Testis (tissue), 3 donors: ENCODE data around the gene TTYH2. TPM values are rescaled to one million over a fixed set of nuclear protein-coding genes. Genes with fewer than 3 reads are reported as not detected.

ENCODE experiments used
- DNase-seq: peaks from one replicate; pipeline ENCODE4 v3.0.0-alpha.2; 2019
- H3K27ac ChIP-seq, 2 donors: fragments of 200-600 bp; sonication (generic); one replicate each; pipeline ENCODE4 v1.5.1; 2019
- H3K27me3 ChIP-seq: fragments of 200-600 bp; sonication (generic); one replicate; pipeline ENCODE4 v1.5.1; 2019
- H3K36me3 ChIP-seq: fragments of 200-600 bp; sonication (generic); one replicate; pipeline ENCODE4 v1.5.1; 2017; ENCODE audit warnings: low read depth; ENCODE audit errors: missing control alignments
- H3K4me1 ChIP-seq: fragments of 200-600 bp; sonication (generic); one replicate; pipeline ENCODE4 v1.5.1; 2019
- H3K4me3 ChIP-seq, 2 donors: fragments of 200-600 bp; sonication (generic); one replicate each; pipeline ENCODE4 v1.5.1; 2017 to 2019
- H3K9me3 ChIP-seq: fragments of 200-600 bp; sonication (generic); one replicate; pipeline ENCODE4 v1.5.1; 2017
- POLR2A ChIP-seq: fragments of 450-650 bp; IDR thresholded peaks from one replicate; pipeline ENCODE4 v1.6.1; 2017; ENCODE audit warnings: antibody characterized with exemption, mild to moderate bottlenecking, moderate library complexity
- WGBS, 2 donors: methylation state at CpG; one replicate each; pipeline ENCODE4 v1.1.5; 2018; 5-methylcytosine and 5-hydroxymethylcytosine counted together
- intact Hi-C: fragments of 100-400 bp; cut with DNase I; formaldehyde crosslinking; loops from one replicate; pipeline ENCODE4 v1.15.1; 2023; ENCODE audit warnings: low total_unique reads
- polyA plus RNA-seq: library from polyadenylated mRNA; stranded (reverse); fragments of 350-450 nt; fragmentation: Illumina TruSeq; extraction: RNeasy Lipid Tissue Mini Kit (QIAGEN cat#74804); gene quantifications from one replicate; pipeline ENCODE4 v1.2.3, GENCODE V29; 2014; ENCODE audit warnings: low read depth, low replicate concordance; ENCODE audit not compliant: insufficient read depth
- total RNA-seq, 2 donors: library from RNA; depleted of rRNA; stranded (reverse); fragments of >200 nt; gene quantifications; one replicate each; pipeline ENCODE4 v1.2.3, GENCODE V29; 2016
- TF ChIP-seq, protein P1 (sequence below), 3 experiments: fragments of 450-650 bp in 2 of 3; fragments of 200-600 bp in 1 of 3; sonication (generic) in 1 of 3; IDR thresholded peaks; one replicate each; pipeline ENCODE4 v1.5.1; 2016 to 2019; ENCODE audit warnings: antibody characterized with exemption in 3 of 3, mild to moderate bottlenecking in 2 of 3, moderate library complexity in 1 of 3

Gene TTYH2
- total and polyA plus RNA-seq, 3 donors from 2014 or later, result 52.7 to 73.5 (median 69.7) TPM

GRCh38 chr17:74251051-74251450, 37.7 kb downstream of the TTYH2 start:
- H3K4me3 ChIP-seq, result no peak overlapping the region
- no peaks in the 10 kb centered on the region for H3K27me3 ChIP-seq
- DNase-seq, result no peak
- H3K9me3 ChIP-seq, result no peaks in the 10 kb centered on the region
- H3K36me3 ChIP-seq, result no peaks in the 10 kb centered on the region
- intact Hi-C loops, result no loop called here
- no peaks in the 10 kb centered on the region for H3K4me1 ChIP-seq
- TF ChIP-seq POLR2A, result no peak
- TF ChIP-seq, protein P1, sequence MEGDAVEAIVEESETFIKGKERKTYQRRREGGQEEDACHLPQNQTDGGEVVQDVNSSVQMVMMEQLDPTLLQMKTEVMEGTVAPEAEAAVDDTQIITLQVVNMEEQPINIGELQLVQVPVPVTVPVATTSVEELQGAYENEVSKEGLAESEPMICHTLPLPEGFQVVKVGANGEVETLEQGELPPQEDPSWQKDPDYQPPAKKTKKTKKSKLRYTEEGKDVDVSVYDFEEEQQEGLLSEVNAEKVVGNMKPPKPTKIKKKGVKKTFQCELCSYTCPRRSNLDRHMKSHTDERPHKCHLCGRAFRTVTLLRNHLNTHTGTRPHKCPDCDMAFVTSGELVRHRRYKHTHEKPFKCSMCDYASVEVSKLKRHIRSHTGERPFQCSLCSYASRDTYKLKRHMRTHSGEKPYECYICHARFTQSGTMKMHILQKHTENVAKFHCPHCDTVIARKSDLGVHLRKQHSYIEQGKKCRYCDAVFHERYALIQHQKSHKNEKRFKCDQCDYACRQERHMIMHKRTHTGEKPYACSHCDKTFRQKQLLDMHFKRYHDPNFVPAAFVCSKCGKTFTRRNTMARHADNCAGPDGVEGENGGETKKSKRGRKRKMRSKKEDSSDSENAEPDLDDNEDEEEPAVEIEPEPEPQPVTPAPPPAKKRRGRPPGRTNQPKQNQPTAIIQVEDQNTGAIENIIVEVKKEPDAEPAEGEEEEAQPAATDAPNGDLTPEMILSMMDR (IDR thresholded peaks at IDR 0.05), result no peak
- H3K27ac ChIP-seq, result no peak overlapping the region
- 87 to 90% methylated on average over 8 of the region's 8 CpGs for WGBS, 2 donors

DNA sequence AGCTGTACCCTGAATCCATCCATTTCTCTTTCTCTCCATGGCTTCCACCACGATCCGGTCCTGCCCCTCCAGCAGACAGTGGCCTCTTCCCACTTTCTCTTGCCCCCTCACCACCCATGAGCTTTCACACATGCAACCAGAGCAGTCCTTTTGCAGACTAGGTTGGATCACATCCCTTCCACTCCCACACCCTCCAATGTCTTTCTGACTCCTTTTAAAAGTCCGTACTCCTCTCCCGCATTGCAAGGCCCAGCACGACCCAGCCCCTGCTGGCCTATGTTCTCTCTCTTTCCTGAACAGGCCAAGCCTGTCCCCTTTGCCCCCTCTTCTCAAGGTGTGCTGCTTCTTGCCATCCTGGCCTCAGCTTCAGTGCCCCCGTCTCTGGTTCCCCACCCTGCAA, 38.2 kb downstream of the TTYH2 start:
- WGBS, 2 donors, result 75 to 86% methylated on average over 6 of the region's 6 CpGs
- H3K27me3 ChIP-seq, result no peaks in the 10 kb centered on the region
- H3K36me3 ChIP-seq, result no peaks in the 10 kb centered on the region

GRCh38 chr17:74252211-74252610, 38.8 kb downstream of the TTYH2 start:
- Histone ChIP-seq H3K27me3 (no peaks in the 10 kb centered on the region), H3K27ac (no peak overlapping the region), H3K9me3 (no peaks in the 10 kb centered on the region), H3K36me3 (no peaks in the 10 kb centered on the region), H3K4me1 (no peaks in the 10 kb centered on the region), H3K4me3 (no peak overlapping the region)
- no peak for DNase-seq
- no peak for TF ChIP-seq POLR2A
- TF ChIP-seq, protein P1 (IDR thresholded peaks at IDR 0.05), result no peak
- intact Hi-C loops, result no loop called here
- WGBS, 2 donors, result 76 to 84% methylated on average over 5 to 7 of the region's 8 CpGs

More for the DNA sequence above, 38.2 kb downstream of the TTYH2 start:
- DNase-seq, result no peak
- no peak for TF ChIP-seq POLR2A
- TF ChIP-seq, protein P1 (IDR thresholded peaks at IDR 0.05), result no peak
- no peak overlapping the region for H3K4me3 ChIP-seq
- H3K27ac ChIP-seq, result no peak overlapping the region
- H3K9me3 ChIP-seq, result no peaks in the 10 kb centered on the region
- intact Hi-C loops, result no loop called here
- no peaks in the 10 kb centered on the region for H3K4me1 ChIP-seq

- H3K4me3 ChIP-seq, result no peak overlapping the region
- 58 to 92% methylated on average over 2 to 11 of the region's 13 CpGs for WGBS, 2 donors
- no peak overlapping the region for H3K27ac ChIP-seq
- no peaks in the 10 kb centered on the region for H3K4me1 ChIP-seq
- DNase-seq, result no peak
- TF ChIP-seq, protein P1 (IDR thresholded peaks at IDR 0.05), result no peak
- TF ChIP-seq POLR2A, result no peak
- no peaks in the 10 kb centered on the region for H3K36me3 ChIP-seq
- intact Hi-C loops, result no loop called here
- no peaks in the 10 kb centered on the region for H3K27me3 ChIP-seq
- no peaks in the 10 kb centered on the region for H3K9me3 ChIP-seq
These were observed 39.7 kb downstream of the TTYH2 start for GRCh38 chr17:74253036-74253435.

DNA sequence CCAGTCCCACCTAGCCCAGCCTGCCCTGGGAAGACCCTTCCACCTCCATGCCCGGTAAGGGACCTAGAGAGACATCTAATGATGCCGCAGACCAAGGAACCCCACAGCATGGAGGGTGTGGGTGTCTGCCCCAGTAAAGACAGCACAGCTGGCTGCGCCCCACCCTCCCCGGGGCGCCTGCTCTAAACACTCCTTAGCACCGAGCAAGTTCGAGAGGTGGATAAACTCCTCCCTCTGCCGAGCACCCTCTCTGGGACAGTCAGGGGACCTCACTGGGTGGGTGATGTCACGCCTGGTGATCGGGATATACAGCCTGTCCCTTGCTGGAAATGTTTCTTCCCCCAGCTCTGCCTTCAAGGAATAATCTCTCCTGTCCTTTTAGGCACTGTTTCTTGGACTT, 43.9 kb downstream of the TTYH2 start:
- H3K36me3 ChIP-seq, result no peaks in the 10 kb centered on the region
- no peak for DNase-seq
- no peaks in the 10 kb centered on the region for H3K27me3 ChIP-seq
- TF ChIP-seq, protein P1 (IDR thresholded peaks at IDR 0.05), result no peak
- no peak for TF ChIP-seq POLR2A
- H3K4me1 ChIP-seq, result no peaks in the 10 kb centered on the region
- no peaks in the 10 kb centered on the region for H3K9me3 ChIP-seq
- H3K27ac ChIP-seq, result no peak overlapping the region
- H3K4me3 ChIP-seq, result no peak overlapping the region
- intact Hi-C loops, result no loop called here
- 75% methylated on average over 6 to 10 of the region's 10 CpGs for WGBS, 2 donors
